ENCODE measurements around the gene NT5M.

GRCh38 chr17:17253406-17253805 lies 49.8 kb upstream of the NT5M start:
- TF ChIP-seq EZH2phosphoT487 (conservative IDR thresholded peaks at IDR 0.05; ENCODE audit: low read length) (no peak), CTCF (IDR thresholded peaks at IDR 0.05; ENCODE audit: insufficient read depth, low read length, poor library complexity, severe bottlenecking) (no peak)
